Panc1 (cell line): ENCODE results near the gene PRDX1.

ENCODE experiments used
- CTCF ChIP-seq: fragments of 450-650 bp; IDR thresholded peaks from 2 replicates; pipeline ENCODE4 v1.5.1; 2017; ENCODE audit warnings: mild to moderate bottlenecking
- POLR2AphosphoS5 ChIP-seq: IDR thresholded peaks from 2 replicates; pipeline ENCODE4 v1.6.1; 2012; ENCODE audit warnings: mild to moderate bottlenecking, low read depth, low read length, moderate library complexity

GRCh38 chr1:45492691-45493090 is 29.0 kb downstream of the PRDX1 start:
- TF ChIP-seq CTCF: no peak
- TF ChIP-seq POLR2AphosphoS5: no peak
